NB4 (cell line): Measurements from ENCODE around the gene FADD.

Source experiments
- MAX ChIP-seq: IDR thresholded peaks from 2 replicates; pipeline ENCODE4 v1.6.1; 2011; ENCODE audit warnings: low read depth, low read length
- MYC ChIP-seq: IDR thresholded peaks from 2 replicates; pipeline ENCODE4 v1.6.1; 2011; ENCODE audit warnings: low read depth, low read length
- POLR2A ChIP-seq: IDR thresholded peaks from 2 replicates; pipeline ENCODE4 v1.6.1; 2011; ENCODE audit warnings: mild to moderate bottlenecking; ENCODE audit not compliant: insufficient read length; ENCODE audit errors: extremely low read depth
- TF ChIP-seq, protein P1 (sequence below): IDR thresholded peaks from one replicate; pipeline ENCODE4 v1.5.1; 2012; ENCODE audit warnings: low read depth, low read length

- TF ChIP-seq POLR2A (no peak), MYC (no peak), MAX (no peak)
- TF ChIP-seq, protein P1, sequence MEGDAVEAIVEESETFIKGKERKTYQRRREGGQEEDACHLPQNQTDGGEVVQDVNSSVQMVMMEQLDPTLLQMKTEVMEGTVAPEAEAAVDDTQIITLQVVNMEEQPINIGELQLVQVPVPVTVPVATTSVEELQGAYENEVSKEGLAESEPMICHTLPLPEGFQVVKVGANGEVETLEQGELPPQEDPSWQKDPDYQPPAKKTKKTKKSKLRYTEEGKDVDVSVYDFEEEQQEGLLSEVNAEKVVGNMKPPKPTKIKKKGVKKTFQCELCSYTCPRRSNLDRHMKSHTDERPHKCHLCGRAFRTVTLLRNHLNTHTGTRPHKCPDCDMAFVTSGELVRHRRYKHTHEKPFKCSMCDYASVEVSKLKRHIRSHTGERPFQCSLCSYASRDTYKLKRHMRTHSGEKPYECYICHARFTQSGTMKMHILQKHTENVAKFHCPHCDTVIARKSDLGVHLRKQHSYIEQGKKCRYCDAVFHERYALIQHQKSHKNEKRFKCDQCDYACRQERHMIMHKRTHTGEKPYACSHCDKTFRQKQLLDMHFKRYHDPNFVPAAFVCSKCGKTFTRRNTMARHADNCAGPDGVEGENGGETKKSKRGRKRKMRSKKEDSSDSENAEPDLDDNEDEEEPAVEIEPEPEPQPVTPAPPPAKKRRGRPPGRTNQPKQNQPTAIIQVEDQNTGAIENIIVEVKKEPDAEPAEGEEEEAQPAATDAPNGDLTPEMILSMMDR, result peak; percentile 78
These were observed 26.0 kb upstream of the FADD start for GRCh38 chr11:70176940-70177689.
